Prostate gland (tissue), 2 donors: ENCODE measurements around the gene TMEM17. TPM values are rescaled to one million over a fixed set of nuclear protein-coding genes. Genes with fewer than 3 reads are reported as not detected.

Source experiments
- DNase-seq: peaks from one replicate; pipeline ENCODE4 v3.0.0-alpha.2; 2019; ENCODE audit warnings: low spot score
- H3K27ac ChIP-seq, 2 donors: fragments of 200-600 bp; sonication (generic); 2 replicates each; pipeline ENCODE4 v1.5.1; 2017 to 2019
- H3K27me3 ChIP-seq: fragments of 200-600 bp; sonication (generic); replicated peaks from 2 replicates; pipeline ENCODE4 v1.5.1; 2019; ENCODE audit not compliant: insufficient read depth
- H3K36me3 ChIP-seq, 2 donors: fragments of 200-600 bp; sonication (generic); 1 replicate in 1 of 2; 2 replicates in 1 of 2; pipeline versions ENCODE4 v1.5.1 to v1.8.1; 2017 to 2019
- H3K4me1 ChIP-seq: fragments of 200-600 bp; sonication (generic); replicated peaks from 2 replicates; pipeline ENCODE4 v1.5.1; 2019
- H3K4me3 ChIP-seq, 2 donors: fragments of 200-600 bp; sonication (generic); 2 replicates each; pipeline ENCODE4 v1.5.1; 2017 to 2019
- H3K9me3 ChIP-seq: fragments of 200-600 bp; sonication (generic); 2 replicates; pipeline ENCODE4 v1.5.1; 2017
- POLR2A ChIP-seq: fragments of 450-650 bp; IDR thresholded peaks from one replicate; pipeline ENCODE4 v1.6.1; 2016; ENCODE audit warnings: antibody characterized with exemption, mild to moderate bottlenecking
- POLR2AphosphoS5 ChIP-seq: sonication (generic); formaldehyde crosslinking; IDR thresholded peaks from one replicate; pipeline ENCODE4 v1.6.1; 2017; ENCODE audit warnings: antibody characterized with exemption
- WGBS: methylation state at CpG from one replicate; pipeline ENCODE4 v1.1.5; 2018; 5-methylcytosine and 5-hydroxymethylcytosine counted together
- intact Hi-C: fragments of 100-400 bp; cut with DNase I; formaldehyde crosslinking; loops from one replicate; pipeline ENCODE4 v1.14.2; 2022
- total RNA-seq, 2 donors: library from RNA; depleted of rRNA; stranded (reverse); fragments of >200 nt; gene quantifications; one replicate each; pipeline ENCODE4 v1.1.0, GENCODE V29; 2016
- TF ChIP-seq, protein P1 (sequence below), 4 experiments: fragments of 200-600 bp in 2 of 4; fragments of 450-650 bp in 2 of 4; sonication (generic) in 2 of 4; IDR thresholded peaks; 1 replicate in 3 of 4; 2 replicates in 1 of 4; pipeline ENCODE4 v1.5.1; 2016 to 2019; ENCODE audit warnings: antibody characterized with exemption in 4 of 4, mild to moderate bottlenecking in 2 of 4, moderate library complexity in 2 of 4

TMEM17 gene
- total RNA-seq, 2 donors from 2014 or later = 2.6 to 4.0 TPM

DNA sequence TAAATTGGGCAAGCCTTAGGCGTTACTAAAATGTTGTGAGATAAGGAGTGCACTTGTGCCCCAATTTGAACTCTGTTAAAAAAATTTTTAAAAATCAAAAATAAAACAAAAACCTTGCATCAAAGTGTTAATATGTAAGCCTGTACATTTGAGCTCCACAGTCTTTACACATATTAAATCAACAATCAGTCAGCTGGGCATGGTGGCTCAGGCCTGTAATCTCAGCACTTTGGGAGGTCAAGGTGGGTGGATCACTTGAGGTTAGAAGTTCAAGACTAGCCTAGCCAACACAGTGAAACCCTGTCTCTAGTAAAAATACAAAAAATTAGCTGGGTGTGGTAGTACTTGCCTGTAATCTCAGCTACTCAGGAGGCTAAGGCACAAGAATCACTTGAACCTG is 16.3 kb downstream of the TMEM17 start:
- H3K4me1 ChIP-seq = no peaks in the 10 kb centered on the region
- no peaks in the 10 kb centered on the region for H3K9me3 ChIP-seq
- intact Hi-C loops = no loop called here
- no peak for DNase-seq
- TF ChIP-seq, protein P1, sequence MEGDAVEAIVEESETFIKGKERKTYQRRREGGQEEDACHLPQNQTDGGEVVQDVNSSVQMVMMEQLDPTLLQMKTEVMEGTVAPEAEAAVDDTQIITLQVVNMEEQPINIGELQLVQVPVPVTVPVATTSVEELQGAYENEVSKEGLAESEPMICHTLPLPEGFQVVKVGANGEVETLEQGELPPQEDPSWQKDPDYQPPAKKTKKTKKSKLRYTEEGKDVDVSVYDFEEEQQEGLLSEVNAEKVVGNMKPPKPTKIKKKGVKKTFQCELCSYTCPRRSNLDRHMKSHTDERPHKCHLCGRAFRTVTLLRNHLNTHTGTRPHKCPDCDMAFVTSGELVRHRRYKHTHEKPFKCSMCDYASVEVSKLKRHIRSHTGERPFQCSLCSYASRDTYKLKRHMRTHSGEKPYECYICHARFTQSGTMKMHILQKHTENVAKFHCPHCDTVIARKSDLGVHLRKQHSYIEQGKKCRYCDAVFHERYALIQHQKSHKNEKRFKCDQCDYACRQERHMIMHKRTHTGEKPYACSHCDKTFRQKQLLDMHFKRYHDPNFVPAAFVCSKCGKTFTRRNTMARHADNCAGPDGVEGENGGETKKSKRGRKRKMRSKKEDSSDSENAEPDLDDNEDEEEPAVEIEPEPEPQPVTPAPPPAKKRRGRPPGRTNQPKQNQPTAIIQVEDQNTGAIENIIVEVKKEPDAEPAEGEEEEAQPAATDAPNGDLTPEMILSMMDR (IDR thresholded peaks at IDR 0.05) = no peak
- no peak for TF ChIP-seq POLR2AphosphoS5
- no peak for TF ChIP-seq POLR2A
- no peaks in the 10 kb centered on the region for H3K27me3 ChIP-seq
- H3K36me3 ChIP-seq = no peaks in the 10 kb centered on the region
- no peak overlapping the region for H3K27ac ChIP-seq
- no peak overlapping the region for H3K4me3 ChIP-seq
- 84% methylated on average over 1 of the region's 1 CpG for WGBS

DNA sequence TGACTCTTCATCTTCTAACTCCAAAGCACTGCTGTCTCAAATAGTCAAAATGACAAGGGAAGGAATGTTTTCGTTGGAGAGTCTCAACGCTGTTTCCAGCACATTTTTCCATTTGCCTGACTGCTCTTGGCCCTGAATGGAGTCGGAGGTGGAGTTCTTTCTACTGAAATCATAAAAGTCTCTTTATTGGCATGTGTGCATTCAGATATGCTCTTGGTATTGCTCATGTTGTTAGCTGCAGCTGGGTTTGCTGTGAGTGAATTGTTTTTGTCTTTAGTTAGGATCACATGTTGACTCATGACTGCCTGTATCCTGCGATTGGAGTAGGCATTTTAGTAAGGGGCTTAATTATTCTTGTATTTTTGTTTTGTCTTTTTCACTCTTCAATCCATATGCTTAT is 16.8 kb downstream of the TMEM17 start:
- Histone ChIP-seq H3K4me1 (no peaks in the 10 kb centered on the region), H3K36me3 (no peaks in the 10 kb centered on the region), H3K27ac (no peak overlapping the region), H3K27me3 (no peaks in the 10 kb centered on the region), H3K4me3 (no peak overlapping the region), H3K9me3 (no peaks in the 10 kb centered on the region)
- WGBS = 49% methylated on average over 4 of the region's 4 CpGs
- TF ChIP-seq, protein P1 (IDR thresholded peaks at IDR 0.05) = no peak
- TF ChIP-seq POLR2A (no peak), POLR2AphosphoS5 (no peak)
- DNase-seq = no peak
- intact Hi-C loops = no loop called here

DNA sequence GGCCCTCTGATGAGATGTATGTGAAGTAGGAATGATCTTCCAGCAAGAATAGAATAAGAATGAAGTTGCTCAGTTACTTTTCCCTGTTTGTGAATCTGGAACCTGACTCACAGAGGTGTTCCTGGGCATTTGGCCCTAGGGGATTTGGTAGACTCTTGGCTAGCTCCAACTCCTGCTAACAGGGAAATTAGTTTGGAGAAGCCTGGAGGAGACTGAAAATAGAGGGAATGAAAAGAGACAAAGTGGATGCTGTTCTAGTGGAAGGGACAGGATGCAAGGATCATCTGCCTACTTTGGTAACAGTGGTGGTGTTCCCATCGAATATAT is 19.6 kb downstream of the TMEM17 start:
- DNase-seq = no peak
- intact Hi-C loops = no loop called here
- H3K4me3 ChIP-seq = no peak overlapping the region
- no peaks in the 10 kb centered on the region for H3K27me3 ChIP-seq
- 100% methylated on average over 1 of the region's 1 CpG for WGBS
- no peak overlapping the region for H3K27ac ChIP-seq
- H3K4me1 ChIP-seq = no peaks in the 10 kb centered on the region
- TF ChIP-seq POLR2AphosphoS5 = no peak
- TF ChIP-seq, protein P1 (IDR thresholded peaks at IDR 0.05) = no peak
- TF ChIP-seq POLR2A = no peak
- H3K9me3 ChIP-seq = no peaks in the 10 kb centered on the region
- H3K36me3 ChIP-seq = no peaks in the 10 kb centered on the region

DNA sequence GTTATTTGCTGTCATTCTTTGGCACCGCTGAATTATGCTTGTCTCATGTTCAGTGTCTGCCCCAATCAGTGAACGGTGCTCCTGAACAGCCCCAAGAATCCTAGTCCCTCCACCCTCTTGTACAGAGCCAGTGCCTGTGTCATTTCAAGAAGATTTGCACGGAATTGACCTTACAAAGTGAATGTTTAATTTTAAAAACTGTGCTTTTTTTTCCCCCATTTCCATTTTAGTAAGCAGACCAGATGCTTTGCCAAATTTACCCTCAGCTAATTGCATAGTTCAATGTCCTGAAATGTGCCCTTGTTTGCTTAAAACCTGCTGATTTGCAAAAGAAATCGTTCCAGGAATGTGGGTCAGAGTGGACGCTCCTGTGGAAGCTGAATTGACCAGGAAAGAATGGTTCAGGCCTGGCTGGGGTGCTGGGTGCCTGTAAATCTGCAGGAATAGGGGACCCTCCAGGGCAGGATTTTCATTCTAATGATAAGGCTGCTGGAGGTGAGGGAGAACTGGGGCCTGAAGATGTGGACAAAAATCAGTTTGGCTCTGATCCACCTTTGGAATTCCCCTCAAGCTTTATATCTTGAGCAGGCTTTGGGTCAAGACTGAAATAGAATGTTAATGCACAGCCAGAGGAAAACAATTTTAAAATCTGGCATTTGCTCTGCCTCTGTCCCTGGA is 20.1 kb downstream of the TMEM17 start:
- H3K27ac ChIP-seq = no peak overlapping the region
- intact Hi-C loops = no loop called here
- 54% methylated on average over 5 of the region's 5 CpGs for WGBS
- no peak overlapping the region for H3K4me3 ChIP-seq
- no peak for TF ChIP-seq POLR2A
- TF ChIP-seq, protein P1 (IDR thresholded peaks at IDR 0.05) = no peak
- TF ChIP-seq POLR2AphosphoS5 = no peak
- H3K27me3 ChIP-seq = no peaks in the 10 kb centered on the region
- no peaks in the 10 kb centered on the region for H3K9me3 ChIP-seq
- no peaks in the 10 kb centered on the region for H3K4me1 ChIP-seq
- H3K36me3 ChIP-seq = no peaks in the 10 kb centered on the region
- DNase-seq = no peak

DNA sequence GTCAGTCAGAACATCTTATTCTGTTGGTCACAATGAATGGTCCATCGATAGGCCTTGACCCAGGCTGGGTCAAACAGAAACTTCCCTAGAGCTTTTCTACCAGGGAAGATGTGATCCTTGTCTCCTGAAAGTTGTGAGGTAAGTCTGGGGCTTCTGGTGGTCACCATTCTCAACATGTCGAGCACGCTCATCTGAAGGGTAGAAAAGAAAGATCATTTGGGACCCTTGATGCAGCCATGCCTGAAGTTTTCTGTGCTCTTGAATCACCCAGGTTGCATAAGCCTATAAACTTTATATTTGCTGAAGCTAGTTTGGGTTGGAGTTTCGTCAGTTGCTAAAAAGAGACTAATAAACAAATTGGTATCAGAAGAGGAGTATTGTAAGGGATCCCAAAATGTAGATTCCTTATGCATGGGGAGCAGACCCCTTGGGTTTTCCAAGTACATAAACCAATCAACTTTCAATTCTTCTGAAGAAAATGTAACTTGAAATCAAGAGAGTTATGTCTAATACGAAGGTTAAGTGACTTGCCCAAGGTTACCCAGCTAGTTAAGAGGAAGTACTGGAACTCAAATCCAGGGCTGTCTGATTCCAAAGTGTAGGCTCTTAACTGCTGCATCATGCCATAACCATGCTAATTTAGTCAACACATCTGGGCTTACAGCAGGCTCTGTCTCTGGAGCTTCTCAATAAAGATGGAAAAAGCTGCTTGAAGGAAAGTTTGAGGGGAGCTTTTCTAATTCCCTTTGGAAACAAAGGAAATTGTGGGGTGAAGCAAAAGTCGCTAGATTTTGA is 23.2 kb downstream of the TMEM17 start:
- no peak for DNase-seq
- Histone ChIP-seq H3K27ac (no peak overlapping the region), H3K4me3 (no peak overlapping the region), H3K4me1 (no peaks in the 10 kb centered on the region), H3K9me3 (no peaks in the 10 kb centered on the region), H3K27me3 (no peaks in the 10 kb centered on the region), H3K36me3 (no peaks in the 10 kb centered on the region)
- TF ChIP-seq POLR2AphosphoS5 = no peak
- TF ChIP-seq POLR2A = no peak
- TF ChIP-seq, protein P1 (IDR thresholded peaks at IDR 0.05) = no peak
- 96% methylated on average over 6 of the region's 6 CpGs for WGBS
- intact Hi-C loops = no loop called here
